KMS-11 (cell line): ENCODE results near the gene RASSF9.

ENCODE experiments used
- H2AFZ ChIP-seq: fragments of 200-600 bp; sonication (generic); 2 replicates; pipeline ENCODE4 v1.6.1; 2016; ENCODE audit warnings: antibody characterized with exemption, mixed run types, low read depth
- H3K27ac ChIP-seq: fragments of 200-600 bp; sonication (generic); 2 replicates; pipeline ENCODE4 v1.6.1; 2016; ENCODE audit warnings: mild to moderate bottlenecking, mixed run types
- H3K27me3 ChIP-seq: fragments of 200-600 bp; sonication (generic); 2 replicates; pipeline ENCODE4 v1.6.1; 2017; ENCODE audit warnings: mild to moderate bottlenecking, low read depth, mixed run types, moderate library complexity; ENCODE audit not compliant: insufficient read depth
- H3K36me3 ChIP-seq: fragments of 200-600 bp; sonication (generic); 2 replicates; pipeline ENCODE4 v1.6.1; 2017; ENCODE audit warnings: mild to moderate bottlenecking, mixed run types; ENCODE audit not compliant: insufficient read depth
- H3K4me1 ChIP-seq: fragments of 200-600 bp; sonication (generic); 2 replicates; pipeline ENCODE4 v1.6.1; 2016; ENCODE audit warnings: mild to moderate bottlenecking, low read depth, mixed run types; ENCODE audit not compliant: poor library complexity, severe bottlenecking
- H3K4me2 ChIP-seq: fragments of 200-600 bp; sonication (generic); 2 replicates; pipeline ENCODE4 v1.7.0; 2016; ENCODE audit warnings: mild to moderate bottlenecking, mixed run types
- H3K4me3 ChIP-seq: fragments of 200-600 bp; sonication (generic); IDR thresholded peaks from 2 replicates; pipeline ENCODE4 v1.6.1; 2017; ENCODE audit warnings: low read depth, low read length, mixed read lengths; ENCODE audit not compliant: insufficient read depth
- H3K79me2 ChIP-seq: fragments of 200-600 bp; sonication (generic); 2 replicates; pipeline ENCODE4 v1.6.1; 2016; ENCODE audit warnings: low read depth, mixed run types; ENCODE audit not compliant: insufficient read depth
- H3K9ac ChIP-seq: fragments of 200-600 bp; sonication (generic); 2 replicates; pipeline ENCODE4 v1.6.1; 2016; ENCODE audit warnings: mild to moderate bottlenecking, mixed run types
- H4K20me1 ChIP-seq: fragments of 200-600 bp; sonication (generic); 2 replicates; pipeline ENCODE4 v1.6.1; 2016; ENCODE audit warnings: mild to moderate bottlenecking, mixed run types; ENCODE audit not compliant: insufficient read depth
- CTCF ChIP-seq: fragments of 200-600 bp; sonication (generic); conservative IDR thresholded peaks from 2 replicates; pipeline ENCODE4 v1.6.1; 2017; ENCODE audit warnings: low read depth, mild to moderate bottlenecking, antibody characterized with exemption, low read length, moderate library complexity, mixed read lengths

RASSF9 gene

GRCh38 chr12:85821206-85821605 lies 15.0 kb downstream of the RASSF9 start:
- no peak overlapping the region for H3K9ac ChIP-seq
- H3K27ac ChIP-seq: no peak overlapping the region
- no peak overlapping the region for H3K4me2 ChIP-seq
- no peaks in the 10 kb centered on the region for H3K4me1 ChIP-seq
- H3K36me3 ChIP-seq: no peaks in the 10 kb centered on the region
- TF ChIP-seq CTCF: no peak
- no peak overlapping the region for H3K4me3 ChIP-seq
- H2AFZ ChIP-seq: no peak overlapping the region
- no peaks in the 10 kb centered on the region for H4K20me1 ChIP-seq
- no peaks in the 10 kb centered on the region for H3K79me2 ChIP-seq
- no peaks in the 10 kb centered on the region for H3K27me3 ChIP-seq

- Histone ChIP-seq H3K27me3 (no peaks in the 10 kb centered on the region), H3K4me1 (no peaks in the 10 kb centered on the region), H3K27ac (no peak overlapping the region), H2AFZ (no peak overlapping the region), H3K4me3 (no peak overlapping the region), H4K20me1 (no peaks in the 10 kb centered on the region), H3K4me2 (no peak overlapping the region), H3K36me3 (no peaks in the 10 kb centered on the region), H3K79me2 (no peaks in the 10 kb centered on the region), H3K9ac (no peak overlapping the region)
- TF ChIP-seq CTCF: no peak
Observed at GRCh38 chr12:85820101-85820500, 16.1 kb downstream of the RASSF9 start.

GRCh38 chr12:85814741-85815140 lies 21.5 kb downstream of the RASSF9 start:
- Histone ChIP-seq H3K4me3 (no peak overlapping the region), H4K20me1 (no peaks in the 10 kb centered on the region), H3K27ac (no peak overlapping the region), H2AFZ (no peak overlapping the region), H3K36me3 (no peaks in the 10 kb centered on the region), H3K4me1 (no peaks in the 10 kb centered on the region), H3K9ac (no peak overlapping the region), H3K79me2 (no peaks in the 10 kb centered on the region), H3K27me3 (no peaks in the 10 kb centered on the region), H3K4me2 (no peak overlapping the region)
- TF ChIP-seq CTCF: no peak

- no peak overlapping the region for H2AFZ ChIP-seq
- H3K79me2 ChIP-seq: no peaks in the 10 kb centered on the region
- no peak for TF ChIP-seq CTCF
- H3K27me3 ChIP-seq: no peaks in the 10 kb centered on the region
- H3K4me2 ChIP-seq: no peak overlapping the region
- H4K20me1 ChIP-seq: no peaks in the 10 kb centered on the region
- H3K9ac ChIP-seq: no peak overlapping the region
- H3K4me3 ChIP-seq: no peak overlapping the region
- H3K4me1 ChIP-seq: no peaks in the 10 kb centered on the region
- no peaks in the 10 kb centered on the region for H3K36me3 ChIP-seq
- H3K27ac ChIP-seq: no peak overlapping the region
Observed at GRCh38 chr12:85814071-85814470, 22.1 kb downstream of the RASSF9 start.

GRCh38 chr12:85809500-85809899 lies 26.7 kb downstream of the RASSF9 start:
- Histone ChIP-seq H3K4me3 (no peak overlapping the region), H3K9ac (no peak overlapping the region), H4K20me1 (no peaks in the 10 kb centered on the region), H3K4me2 (no peak overlapping the region), H2AFZ (no peak overlapping the region), H3K27ac (no peak overlapping the region), H3K36me3 (no peaks in the 10 kb centered on the region), H3K4me1 (no peaks in the 10 kb centered on the region), H3K79me2 (no peaks in the 10 kb centered on the region), H3K27me3 (no peaks in the 10 kb centered on the region)
- TF ChIP-seq CTCF: no peak
